SK-N-SH (cell line): ENCODE data around the gene COL23A1.

Experiments
- CHD2 ChIP-seq: fragments of 150-350 bp; IDR thresholded peaks from 2 replicates; pipeline ENCODE4 v1.6.1; 2018; ENCODE audit warnings: low read length; ENCODE audit not compliant: partially characterized antibody
- CTCF ChIP-seq: fragments of 200-600 bp; sonication (generic); IDR thresholded peaks from 2 replicates; pipeline ENCODE4 v1.6.1; 2017; ENCODE audit warnings: antibody characterized with exemption, mild to moderate bottlenecking, moderate library complexity
- MAX ChIP-seq: IDR thresholded peaks from 2 replicates; pipeline ENCODE4 v1.4.0; 2012; ENCODE audit warnings: low read depth
- PBX3 ChIP-seq: IDR thresholded peaks from 2 replicates; pipeline ENCODE4; 2012
- POLR2AphosphoS5 ChIP-seq: IDR thresholded peaks from 2 replicates; pipeline ENCODE4 v1.6.1; 2012; ENCODE audit warnings: low read depth, low read length
- RAD21 ChIP-seq: IDR thresholded peaks from 2 replicates; pipeline ENCODE4 v1.6.1; 2012; ENCODE audit warnings: mild to moderate bottlenecking, low read length
- RCOR1 ChIP-seq: fragments of 150-350 bp; IDR thresholded peaks from 2 replicates; pipeline ENCODE4 v1.6.1; 2017; ENCODE audit warnings: antibody characterized with exemption, low read length
- TAF1 ChIP-seq: IDR thresholded peaks from 2 replicates; pipeline ENCODE4 v1.6.1; 2012; ENCODE audit warnings: low read depth, mild to moderate bottlenecking, low read length, moderate library complexity, borderline replicate concordance
- USF2 ChIP-seq: fragments of 150-350 bp; IDR thresholded peaks from 2 replicates; pipeline ENCODE4 v1.6.1; 2017; ENCODE audit warnings: antibody characterized with exemption, low read length, low read depth, borderline replicate concordance

GRCh38 chr5:178419196-178419595 lies 171.0 kb downstream of the COL23A1 start:
- TF ChIP-seq RCOR1 (no peak), RAD21 (no peak), TAF1 (no peak), CTCF (no peak), PBX3 (no peak), POLR2AphosphoS5 (no peak), USF2 (no peak), MAX (no peak), CHD2 (no peak)
